SU-DHL-6 (cell line): ENCODE data around the gene SLC39A11.

Experiments used
- H2AFZ ChIP-seq: fragments of 200-600 bp; sonication (generic); 2 replicates; pipeline ENCODE4 v1.6.1; 2014; ENCODE audit warnings: low read depth, mild to moderate bottlenecking, moderate library complexity, mixed read lengths, antibody characterized with exemption, low read length; ENCODE audit not compliant: severe bottlenecking
- H3F3A ChIP-seq: fragments of 200-600 bp; shearing (Covaris generic); 2 replicates; pipeline ENCODE4 v1.6.0; 2016; ENCODE audit warnings: antibody characterized with exemption, mild to moderate bottlenecking; ENCODE audit not compliant: insufficient read depth
- H3K27ac ChIP-seq: fragments of 200-600 bp; sonication (generic); 2 replicates; pipeline ENCODE4 v1.5.1; 2016; ENCODE audit warnings: low read depth, mild to moderate bottlenecking, low read length, moderate library complexity, mixed read lengths
- H3K27me3 ChIP-seq: fragments of 200-600 bp; sonication (generic), shearing (Covaris generic); 2 replicates; pipeline ENCODE4 v1.6.0; 2014; ENCODE audit warnings: mild to moderate bottlenecking, low read length
- H3K36me3 ChIP-seq: fragments of 200-600 bp; sonication (generic); 2 replicates; pipeline ENCODE4 v1.6.1; 2014; ENCODE audit warnings: mild to moderate bottlenecking, low read length, mixed read lengths
- H3K4me2 ChIP-seq: fragments of 300-600, 200-600 bp; shearing (Covaris generic), sonication (generic); 2 replicates; pipeline ENCODE4 v1.6.0; 2014; ENCODE audit warnings: low read length, low read depth, mild to moderate bottlenecking; ENCODE audit not compliant: poor library complexity, severe bottlenecking
- H3K4me3 ChIP-seq: fragments of 200-600 bp; sonication (generic); 2 replicates; pipeline ENCODE4 v1.5.1; 2014; ENCODE audit warnings: antibody characterized with exemption, low read length, mild to moderate bottlenecking, mixed read lengths; ENCODE audit not compliant: insufficient read depth, poor library complexity, severe bottlenecking
- H3K79me2 ChIP-seq: fragments of 200-600 bp; sonication (generic); 2 replicates; pipeline ENCODE4 v1.6.1; 2014; ENCODE audit warnings: mild to moderate bottlenecking, low read length, moderate library complexity; ENCODE audit not compliant: insufficient read depth
- H3K9ac ChIP-seq: fragments of 200-600 bp; sonication (generic); 2 replicates; pipeline ENCODE4 v1.7.0; 2014; ENCODE audit warnings: mild to moderate bottlenecking, low read length
- H3K9me2 ChIP-seq: fragments of 200-600 bp; sonication (generic); replicated peaks from 2 replicates; pipeline ENCODE4 v1.6.1; 2014; ENCODE audit warnings: low read length; ENCODE audit not compliant: insufficient read depth
- H3K9me3 ChIP-seq: fragments of 200-600 bp; sonication (generic); 2 replicates; pipeline ENCODE4 v1.6.1; 2014; ENCODE audit warnings: low read length, mixed read lengths; ENCODE audit not compliant: insufficient read depth
- H4K20me1 ChIP-seq: fragments of 200-600 bp; sonication (generic); 2 replicates; pipeline ENCODE4 v1.6.1; 2014; ENCODE audit warnings: low read depth, mild to moderate bottlenecking, antibody characterized with exemption, low read length, moderate library complexity, mixed read lengths
- CTCF ChIP-seq: fragments of 200-600 bp; sonication (generic); IDR thresholded peaks from one replicate; pipeline ENCODE4 v1.5.1; 2017; ENCODE audit warnings: antibody characterized with exemption, mild to moderate bottlenecking, low read length, moderate library complexity; ENCODE audit not compliant: insufficient read depth, poor library complexity, severe bottlenecking
- EZH2phosphoT487 ChIP-seq: fragments of 200-600 bp; sonication (generic), shearing (Covaris generic); conservative IDR thresholded peaks from 2 replicates; pipeline ENCODE4 v1.6.1; 2018; ENCODE audit warnings: mild to moderate bottlenecking, antibody characterized with exemption, low read length, moderate library complexity, mixed read lengths

SLC39A11 gene

GRCh38 chr17:72946156-72946555, 146.3 kb downstream of the SLC39A11 start:
- Histone ChIP-seq H3K79me2 (no peaks in the 10 kb centered on the region), H3K4me3 (no peak overlapping the region)

GRCh38 chr17:72945473-72945872, 147.0 kb downstream of the SLC39A11 start:
- Histone ChIP-seq H3K79me2 (no peaks in the 10 kb centered on the region), H3K27ac (no peak overlapping the region)

More at GRCh38 chr17:72946156-72946555, 146.3 kb downstream of the SLC39A11 start:
- Histone ChIP-seq H3K27ac (no peak overlapping the region), H3K9ac (no peak overlapping the region), H3K36me3 (no peaks in the 10 kb centered on the region), H3F3A (no peaks in the 10 kb centered on the region), H4K20me1 (no peaks in the 10 kb centered on the region), H2AFZ (no peak overlapping the region), H3K27me3 (no peaks in the 10 kb centered on the region), H3K9me2 (no peaks in the 10 kb centered on the region), H3K9me3 (no peaks in the 10 kb centered on the region), H3K4me2 (no peak overlapping the region)
- TF ChIP-seq CTCF: no peak
- no peak for TF ChIP-seq EZH2phosphoT487

GRCh38 chr17:72943826-72944689, 148.4 kb downstream of the SLC39A11 start:
- Histone ChIP-seq H3F3A (no peaks in the 10 kb centered on the region), H3K9me2 (no peaks in the 10 kb centered on the region), H3K36me3 (no peaks in the 10 kb centered on the region), H3K27ac (no peak overlapping the region), H3K4me2 (no peak overlapping the region), H3K4me3 (no peak overlapping the region), H4K20me1 (no peaks in the 10 kb centered on the region), H3K9me3 (no peaks in the 10 kb centered on the region), H3K27me3 (no peaks in the 10 kb centered on the region), H2AFZ (no peak overlapping the region), H3K9ac (no peak overlapping the region), H3K79me2 (no peaks in the 10 kb centered on the region)
- TF ChIP-seq CTCF (no peak), EZH2phosphoT487 (no peak)

More at GRCh38 chr17:72945473-72945872, 147.0 kb downstream of the SLC39A11 start:
- Histone ChIP-seq H3K27me3 (no peaks in the 10 kb centered on the region), H3K4me2 (no peak overlapping the region), H3F3A (no peaks in the 10 kb centered on the region), H3K4me3 (no peak overlapping the region), H2AFZ (no peak overlapping the region), H3K9me3 (no peaks in the 10 kb centered on the region), H3K36me3 (no peaks in the 10 kb centered on the region), H3K9ac (no peak overlapping the region), H4K20me1 (no peaks in the 10 kb centered on the region), H3K9me2 (no peaks in the 10 kb centered on the region)
- TF ChIP-seq CTCF (no peak), EZH2phosphoT487 (no peak)
